Measurements from ENCODE around the gene B3GNT9.

- no peak for TF ChIP-seq USF1 (IDR thresholded peaks at IDR 0.05)
- TF ChIP-seq MAX (IDR thresholded peaks at IDR 0.05): no peak
- no peak for TF ChIP-seq TAF1 (IDR thresholded peaks at IDR 0.05; ENCODE audit: low read depth)
- no peak for TF ChIP-seq EP300 (IDR thresholded peaks at IDR 0.05; ENCODE audit: borderline replicate concordance)
- TF ChIP-seq CREB1 (IDR thresholded peaks at IDR 0.05; ENCODE audit: low read depth): no peak
- no peak for TF ChIP-seq TEAD4 (IDR thresholded peaks at IDR 0.05)
- TF ChIP-seq REST (IDR thresholded peaks at IDR 0.05; ENCODE audit: low read depth): no peak
- TF ChIP-seq YY1 (IDR thresholded peaks at IDR 0.05; ENCODE audit: low read depth): no peak
- TF ChIP-seq TCF12 (IDR thresholded peaks at IDR 0.05; ENCODE audit: low read depth): no peak
- no peak for TF ChIP-seq RAD21 (IDR thresholded peaks at IDR 0.05; ENCODE audit: low read depth)
These were observed 15.3 kb upstream of the B3GNT9 start for GRCh38 chr16:67166110-67166547.
